Measurements from ENCODE around the gene POLR1D. TPM values are rescaled to one million over a fixed set of nuclear protein-coding genes. Genes with fewer than 3 reads are reported as not detected.

The POLR1D gene
- total RNA-seq, 1 donor from 2014 or later = 89.1 TPM

- DNase-seq (ENCODE audit: missing footprints) = no peak
- ATAC-seq = no peak
- intact Hi-C loops (cut with DNase I) = no loop called here
Measured at GRCh38 chr13:27632648-27633047, 11.0 kb downstream of the POLR1D start.

- DNase-seq (ENCODE audit: missing footprints) = no peak
- intact Hi-C loops (cut with DNase I) = no loop called here
- no peak for ATAC-seq
Measured at GRCh38 chr13:27634231-27634630, 12.5 kb downstream of the POLR1D start.

DNA sequence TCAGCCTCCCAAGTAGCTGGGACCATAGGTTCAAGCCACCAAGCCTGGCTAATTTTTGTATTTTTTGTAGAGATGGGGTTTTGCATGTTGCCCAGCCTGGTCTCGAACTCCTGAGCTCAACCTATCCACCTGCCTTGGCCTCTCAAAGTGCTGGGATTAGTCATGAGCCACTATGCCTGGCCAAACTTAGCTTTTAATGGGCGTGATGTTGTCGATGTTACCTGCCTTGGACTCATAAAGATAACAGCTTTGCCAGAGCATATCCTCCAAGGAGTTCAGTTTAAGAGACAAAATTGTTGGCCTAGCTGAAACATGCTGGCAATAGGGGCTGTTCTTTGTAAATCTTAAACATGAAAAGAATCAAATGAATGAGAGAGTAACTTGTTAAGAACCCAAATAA is 13.1 kb downstream of the POLR1D start:
- ATAC-seq (no peak), DNase-seq (ENCODE audit: missing footprints) (no peak)
- intact Hi-C loops (cut with DNase I) = no loop called here

DNA sequence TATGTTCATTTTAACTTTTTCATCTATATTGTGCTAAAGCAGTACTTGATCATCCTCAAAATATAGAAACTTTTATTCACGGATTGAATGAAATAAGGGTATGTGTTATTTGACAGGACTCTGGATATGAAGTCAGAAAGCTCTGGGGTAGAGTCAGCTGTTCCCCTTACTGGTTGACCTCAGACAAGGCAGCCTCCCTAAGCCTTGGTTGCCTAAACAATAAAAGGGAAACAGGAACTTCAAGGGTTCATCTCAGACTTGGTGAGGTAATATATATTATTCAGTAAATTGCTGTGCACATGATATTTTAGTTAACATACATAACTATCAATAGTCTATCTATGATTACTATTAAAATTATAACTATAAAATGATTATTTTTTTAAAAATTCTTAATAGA is 13.6 kb downstream of the POLR1D start:
- intact Hi-C loops (cut with DNase I) = no loop called here
- DNase-seq (ENCODE audit: missing footprints) = no peak
- no peak for ATAC-seq

DNA sequence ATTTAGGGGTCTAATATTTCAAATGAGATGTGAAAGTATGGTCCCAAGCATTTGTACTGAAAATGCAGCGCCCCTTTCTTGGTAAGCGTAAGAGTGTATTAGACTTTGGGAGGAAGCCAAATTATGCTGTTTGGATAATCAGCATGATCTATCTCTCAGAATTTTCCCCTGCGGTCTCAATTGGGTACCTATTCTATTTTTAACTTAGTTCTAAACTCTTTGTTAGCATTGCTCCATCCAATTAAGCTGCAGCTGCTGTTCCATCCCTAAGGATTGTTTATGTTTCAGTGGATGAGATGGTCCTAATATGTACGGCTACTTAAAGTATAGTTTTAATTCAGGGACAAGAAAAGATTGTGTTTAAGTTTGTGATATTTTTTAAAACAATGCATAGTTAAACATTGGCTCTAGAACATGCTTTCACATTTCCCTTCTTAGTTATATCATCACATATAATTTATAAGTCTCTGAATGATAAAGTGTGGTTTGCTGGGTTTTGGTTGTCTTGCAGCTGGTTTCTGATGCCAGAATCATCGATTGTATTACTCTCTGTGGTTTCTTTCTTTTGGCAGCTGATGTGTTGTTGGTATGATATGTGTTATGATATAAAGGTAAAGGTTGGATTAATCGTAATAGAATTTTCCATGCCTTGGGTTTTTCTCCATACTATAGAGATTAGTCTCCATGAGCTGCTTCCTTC is 15.0 kb downstream of the POLR1D start:
- ATAC-seq = no peak
- intact Hi-C loops (cut with DNase I) = no loop called here

GRCh38 chr13:27637289-27637626 is 15.6 kb downstream of the POLR1D start:
- DNase-seq (ENCODE audit: missing footprints) (no peak), ATAC-seq (no peak)
- intact Hi-C loops (cut with DNase I) = no loop called here

More for the DNA sequence above, 15.0 kb downstream of the POLR1D start:
- no peak for DNase-seq (ENCODE audit: missing footprints)

DNA sequence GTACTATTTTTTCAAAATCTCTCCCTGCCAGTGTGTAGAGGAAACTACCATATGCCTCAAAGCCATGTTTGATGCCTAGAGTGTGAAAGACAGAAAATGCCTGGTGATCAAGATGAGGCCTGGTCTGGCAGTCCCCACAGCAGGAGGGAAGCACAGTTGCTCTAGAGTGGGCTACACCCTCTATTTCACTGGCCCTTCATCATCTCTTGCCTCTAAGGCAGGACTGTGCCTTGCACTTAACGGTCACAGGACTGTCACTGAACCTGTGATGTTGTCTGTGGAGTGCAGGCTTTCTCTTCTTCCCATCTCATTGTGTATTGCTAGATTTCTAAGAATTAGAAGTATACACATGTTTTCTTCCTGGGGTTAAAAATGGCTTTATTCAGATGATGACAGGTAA is 16.3 kb downstream of the POLR1D start:
- DNase-seq (ENCODE audit: missing footprints) = no peak
- ATAC-seq = no peak
- intact Hi-C loops (cut with DNase I) = no loop called here

- DNase-seq (ENCODE audit: missing footprints) (no peak), ATAC-seq (no peak)
- intact Hi-C loops (cut with DNase I) = no loop called here
Measured at GRCh38 chr13:27638521-27638920, 16.8 kb downstream of the POLR1D start.

DNA sequence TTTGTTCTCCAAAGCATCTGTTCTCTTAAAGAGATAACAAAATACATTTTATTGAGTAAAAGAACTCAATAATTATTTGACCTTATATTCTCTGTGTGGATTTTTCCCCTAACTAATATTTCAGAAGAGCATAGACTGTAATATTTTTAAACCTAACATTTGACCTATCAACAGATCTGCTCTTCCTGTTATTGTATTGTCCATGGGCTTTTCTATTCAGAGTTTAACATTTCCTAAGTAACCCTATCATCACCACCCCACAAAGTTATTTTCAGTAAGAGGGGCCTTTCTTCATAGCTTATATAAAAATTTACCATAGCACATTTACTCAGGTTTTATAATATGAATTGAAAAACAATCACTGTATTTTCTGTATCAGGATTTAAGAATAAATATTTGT is 17.5 kb downstream of the POLR1D start:
- intact Hi-C loops (cut with DNase I) = no loop called here
- ATAC-seq = no peak
- no peak for DNase-seq (ENCODE audit: missing footprints)

- DNase-seq (ENCODE audit: missing footprints) (no peak), ATAC-seq (no peak)
- intact Hi-C loops (cut with DNase I) = no loop called here
Measured at GRCh38 chr13:27641711-27642502, 20.2 kb downstream of the POLR1D start.

- intact Hi-C loops (cut with DNase I) = no loop called here
- DNase-seq (ENCODE audit: missing footprints) (no peak), ATAC-seq (no peak)
Measured at GRCh38 chr13:27643334-27644132, 21.8 kb downstream of the POLR1D start.

- DNase-seq (ENCODE audit: missing footprints) = no peak
- intact Hi-C loops (cut with DNase I) = no loop called here
- ATAC-seq = no peak
Measured at GRCh38 chr13:27644302-27644701, 22.6 kb downstream of the POLR1D start.

GRCh38 chr13:27650312-27650711 is 28.6 kb downstream of the POLR1D start:
- intact Hi-C loops (cut with DNase I) = no loop called here
- ATAC-seq (no peak), DNase-seq (ENCODE audit: missing footprints) (no peak)

DNA sequence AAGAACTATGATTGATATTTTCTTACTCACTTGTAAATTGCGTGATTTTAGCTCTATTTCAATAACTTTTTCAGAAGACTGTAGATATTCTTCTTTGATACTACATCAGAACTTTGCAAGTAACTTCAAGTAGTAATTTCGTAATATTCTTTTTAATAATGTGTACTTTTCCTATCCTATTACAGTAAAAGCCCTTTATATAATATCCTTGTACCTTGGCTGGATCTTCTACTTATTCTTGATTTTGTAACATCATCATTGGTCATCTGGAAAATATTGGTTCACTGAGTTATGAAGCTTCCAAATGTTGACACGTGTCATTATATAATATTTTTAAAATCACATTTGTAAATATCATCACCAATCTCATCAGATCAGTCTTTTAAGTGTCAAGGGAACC is 32.4 kb downstream of the POLR1D start:
- intact Hi-C loops (cut with DNase I) = no loop called here
- DNase-seq (ENCODE audit: missing footprints) = no peak
- no peak for ATAC-seq

GRCh38 chr13:27654816-27655215 is 33.1 kb downstream of the POLR1D start:
- no peak for DNase-seq (ENCODE audit: missing footprints)
- no peak for ATAC-seq
- intact Hi-C loops (cut with DNase I) = no loop called here

DNA sequence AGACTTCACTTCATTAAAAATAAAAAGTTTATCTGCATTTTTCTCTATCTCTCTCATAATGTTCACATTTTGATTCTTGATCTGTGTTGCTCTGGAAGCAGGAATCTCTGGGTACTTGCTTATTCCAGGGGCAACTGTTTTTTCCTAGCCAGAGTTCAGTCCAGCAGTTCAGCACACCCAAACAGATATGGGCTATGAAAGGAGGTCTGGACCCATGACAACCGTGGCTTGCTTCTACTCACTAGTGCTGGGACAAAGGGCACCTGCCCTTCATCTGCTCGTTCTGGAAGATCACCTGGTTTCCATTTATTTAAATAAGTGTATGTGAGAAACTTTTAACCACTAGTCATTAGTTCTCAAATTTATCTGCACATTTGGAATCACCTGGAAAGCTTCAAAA is 36.0 kb downstream of the POLR1D start:
- DNase-seq (ENCODE audit: missing footprints) (no peak), ATAC-seq (no peak)
- intact Hi-C loops (cut with DNase I) = no loop called here

DNA sequence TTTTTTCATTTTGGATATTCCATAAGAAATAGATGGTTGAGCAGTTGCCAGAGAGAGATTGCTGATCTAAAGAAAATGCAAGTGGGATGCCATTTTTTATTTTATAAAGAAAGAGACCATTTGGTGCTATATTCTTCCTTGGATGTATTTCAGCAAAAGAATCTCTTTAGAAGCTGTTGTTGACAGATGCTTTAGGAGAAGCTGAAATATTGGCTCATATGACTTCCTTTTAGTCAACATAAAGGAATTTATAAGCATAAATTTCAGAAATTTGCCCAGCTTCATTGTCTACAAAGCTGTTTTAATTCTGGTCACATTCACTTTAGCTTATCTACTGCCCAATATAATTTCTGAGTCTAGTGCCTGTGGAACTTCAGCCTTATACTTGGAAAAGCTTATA is 36.9 kb downstream of the POLR1D start:
- intact Hi-C loops (cut with DNase I) = no loop called here
- ATAC-seq (no peak), DNase-seq (ENCODE audit: missing footprints) (no peak)

GRCh38 chr13:27659145-27659865 is 37.6 kb downstream of the POLR1D start:
- ATAC-seq (no peak), DNase-seq (ENCODE audit: missing footprints) (no peak)
- intact Hi-C loops (cut with DNase I) = no loop called here

DNA sequence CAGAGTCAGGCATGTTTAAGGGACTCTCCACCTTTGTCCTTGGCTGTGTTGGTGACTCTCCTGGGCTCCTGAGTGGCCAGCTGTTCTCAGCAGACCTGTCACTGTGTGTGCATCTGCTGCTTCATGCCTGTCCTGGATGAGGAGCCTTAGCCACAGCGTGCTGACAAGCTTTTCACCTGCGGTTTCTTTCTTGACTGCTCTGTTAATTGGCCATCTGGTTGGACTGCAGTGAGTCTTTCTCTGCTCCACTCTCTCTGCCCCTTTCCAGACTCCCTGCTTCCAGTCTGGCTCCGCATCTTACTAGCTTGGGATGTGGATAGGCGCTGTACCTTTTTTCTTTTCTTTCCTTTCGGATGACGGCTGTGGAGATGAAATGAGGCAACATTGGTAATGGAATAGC is 38.8 kb downstream of the POLR1D start:
- DNase-seq (ENCODE audit: missing footprints) (no peak), ATAC-seq (no peak)
- intact Hi-C loops (cut with DNase I) = no loop called here

Measured in Right ventricle myocardium inferior (tissue), 1 donor.